Measurements from ENCODE around the gene NF1. TPM values are rescaled to one million over a fixed set of nuclear protein-coding genes. Genes with fewer than 3 reads are reported as not detected.

Gene NF1
- total and polyA plus RNA-seq, 8 donors = 45.0 to 57.7 (median 52.0) TPM

DNA sequence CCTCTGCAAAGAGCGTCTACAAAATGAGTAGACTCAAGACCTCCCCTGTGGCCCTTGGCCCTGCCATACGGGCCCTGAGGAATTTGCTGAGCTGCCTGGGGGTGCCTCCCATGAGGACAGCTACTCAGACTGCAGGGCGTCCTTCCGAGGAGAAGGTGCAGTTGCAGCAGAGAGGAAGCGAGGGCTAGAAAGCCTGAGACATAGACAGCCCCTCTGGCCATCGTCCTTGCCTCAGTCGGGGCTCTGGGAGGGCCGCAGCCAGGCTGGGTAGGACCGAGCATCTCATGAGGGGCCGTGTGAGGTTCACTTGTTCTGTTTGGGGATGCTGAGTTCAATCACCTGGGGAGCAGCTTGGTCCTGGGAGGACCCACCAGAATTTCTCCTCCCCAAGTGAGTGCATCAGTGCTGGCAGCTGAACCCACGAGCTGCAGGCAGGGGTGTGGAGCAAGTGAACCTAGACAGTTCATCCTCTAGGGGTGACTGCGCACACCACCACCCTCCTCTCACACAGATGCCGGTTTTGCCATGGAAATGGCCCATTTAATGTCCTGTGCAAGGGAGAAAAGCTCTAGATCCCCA lies 317.0 kb downstream of the NF1 start:
- TF ChIP-seq, protein P1, sequence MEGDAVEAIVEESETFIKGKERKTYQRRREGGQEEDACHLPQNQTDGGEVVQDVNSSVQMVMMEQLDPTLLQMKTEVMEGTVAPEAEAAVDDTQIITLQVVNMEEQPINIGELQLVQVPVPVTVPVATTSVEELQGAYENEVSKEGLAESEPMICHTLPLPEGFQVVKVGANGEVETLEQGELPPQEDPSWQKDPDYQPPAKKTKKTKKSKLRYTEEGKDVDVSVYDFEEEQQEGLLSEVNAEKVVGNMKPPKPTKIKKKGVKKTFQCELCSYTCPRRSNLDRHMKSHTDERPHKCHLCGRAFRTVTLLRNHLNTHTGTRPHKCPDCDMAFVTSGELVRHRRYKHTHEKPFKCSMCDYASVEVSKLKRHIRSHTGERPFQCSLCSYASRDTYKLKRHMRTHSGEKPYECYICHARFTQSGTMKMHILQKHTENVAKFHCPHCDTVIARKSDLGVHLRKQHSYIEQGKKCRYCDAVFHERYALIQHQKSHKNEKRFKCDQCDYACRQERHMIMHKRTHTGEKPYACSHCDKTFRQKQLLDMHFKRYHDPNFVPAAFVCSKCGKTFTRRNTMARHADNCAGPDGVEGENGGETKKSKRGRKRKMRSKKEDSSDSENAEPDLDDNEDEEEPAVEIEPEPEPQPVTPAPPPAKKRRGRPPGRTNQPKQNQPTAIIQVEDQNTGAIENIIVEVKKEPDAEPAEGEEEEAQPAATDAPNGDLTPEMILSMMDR (IDR thresholded peaks at IDR 0.05) = no peak
- intact Hi-C loops (cut with DNase I) = no loop called here
- H3K4me1 ChIP-seq = peaks cover 0 to 28% of the 10 kb centered on the region in 2 donors
- H3K36me3 ChIP-seq = no peaks in the 10 kb centered on the region
- DNase-seq (no peak), ATAC-seq (no peak)
- H3K9me3 ChIP-seq = no peaks in the 10 kb centered on the region
- H3K27ac ChIP-seq = no peak overlapping the region
- no peak overlapping the region for H3K4me3 ChIP-seq
- H3K27me3 ChIP-seq = no peaks in the 10 kb centered on the region

GRCh38 chr17:31412511-31412910 lies 317.7 kb downstream of the NF1 start:
- Histone ChIP-seq H3K9me3 (no peaks in the 10 kb centered on the region), H3K4me1 (peaks cover 0 to 28% of the 10 kb centered on the region in 2 donors), H3K4me3 (no peak overlapping the region), H3K27ac (no peak overlapping the region), H3K36me3 (no peaks in the 10 kb centered on the region), H3K27me3 (no peaks in the 10 kb centered on the region)
- DNase-seq (no peak), ATAC-seq (no peak)
- TF ChIP-seq, protein P1 (IDR thresholded peaks at IDR 0.05) = no peak
- intact Hi-C loops (cut with DNase I) = no loop called here

GRCh38 chr17:31413081-31413799 lies 318.5 kb downstream of the NF1 start:
- DNase-seq = no peak
- intact Hi-C loops (cut with DNase I) = no loop called here
- Histone ChIP-seq H3K27me3 (no peaks in the 10 kb centered on the region), H3K4me3 (no peak overlapping the region), H3K4me1 (peaks cover 0 to 28% of the 10 kb centered on the region in 2 donors), H3K36me3 (no peaks in the 10 kb centered on the region), H3K9me3 (no peaks in the 10 kb centered on the region), H3K27ac (no peak overlapping the region)
- ATAC-seq = no peak
- TF ChIP-seq, protein P1 (IDR thresholded peaks at IDR 0.05) = no peak

DNA sequence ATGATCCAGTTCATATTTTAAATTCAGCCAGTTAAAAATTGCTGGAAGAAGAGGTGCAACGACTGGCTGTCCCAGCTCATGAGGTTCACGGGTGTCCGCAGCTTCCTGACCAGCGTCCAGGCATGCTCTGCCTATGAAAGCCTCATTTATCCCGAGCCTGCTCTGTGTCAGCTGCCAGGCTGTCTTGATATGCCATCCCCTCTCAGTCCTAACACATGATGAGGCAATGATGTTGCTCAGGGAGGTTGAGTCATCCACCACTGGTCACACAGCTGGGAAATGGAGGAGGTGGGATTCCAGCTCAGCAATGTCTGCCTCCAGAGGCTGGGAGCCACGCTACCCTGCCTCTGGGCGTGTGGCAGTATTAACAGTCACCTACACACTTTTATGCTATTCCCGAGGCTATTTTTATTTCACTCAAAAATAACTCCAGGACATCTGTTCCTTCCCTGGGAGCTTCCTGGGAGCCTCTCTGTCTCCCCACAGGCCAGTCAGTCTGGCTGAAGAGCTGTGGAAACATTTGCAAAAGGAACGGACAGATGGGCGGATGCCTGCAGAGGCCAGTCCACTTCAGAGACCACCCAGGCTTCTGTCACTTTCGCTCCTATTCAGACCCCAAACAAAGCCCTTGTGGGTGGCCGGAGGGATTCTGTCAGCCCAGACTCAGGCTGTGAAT lies 319.2 kb downstream of the NF1 start:
- Histone ChIP-seq H3K27ac (no peak overlapping the region), H3K4me1 (peaks cover 0 to 28% of the 10 kb centered on the region in 2 donors), H3K9me3 (no peaks in the 10 kb centered on the region), H3K27me3 (no peaks in the 10 kb centered on the region), H3K36me3 (no peaks in the 10 kb centered on the region), H3K4me3 (no peak overlapping the region)
- intact Hi-C loops (cut with DNase I) = no loop called here
- TF ChIP-seq, protein P1 (IDR thresholded peaks at IDR 0.05) = no peak
- DNase-seq (no peak), ATAC-seq (no peak)

DNA sequence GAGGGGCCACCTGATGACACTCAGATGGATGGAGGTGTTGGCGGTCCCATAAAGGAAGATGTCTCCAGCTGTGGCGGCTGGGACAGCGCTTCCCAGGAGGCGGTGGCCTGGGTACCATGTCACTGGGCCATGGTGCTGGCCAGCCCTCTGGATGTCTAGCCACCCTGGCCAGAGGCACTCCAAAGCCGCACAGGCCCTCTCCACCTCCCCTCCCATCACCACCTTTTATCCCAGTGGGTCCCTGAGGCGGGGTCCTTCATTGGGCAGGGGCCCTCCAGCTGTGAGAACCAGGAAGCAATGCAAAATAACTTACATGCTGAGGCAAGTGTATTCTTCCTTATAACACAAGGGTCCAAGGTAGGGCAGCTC lies 319.8 kb downstream of the NF1 start:
- intact Hi-C loops (cut with DNase I) = no loop called here
- H3K9me3 ChIP-seq = no peaks in the 10 kb centered on the region
- TF ChIP-seq, protein P1 (IDR thresholded peaks at IDR 0.05) = no peak
- H3K27ac ChIP-seq = no peak overlapping the region
- no peak overlapping the region for H3K4me3 ChIP-seq
- H3K4me1 ChIP-seq = peaks cover 0 to 28% of the 10 kb centered on the region in 2 donors
- H3K27me3 ChIP-seq = no peaks in the 10 kb centered on the region
- no peaks in the 10 kb centered on the region for H3K36me3 ChIP-seq
- ATAC-seq (no peak), DNase-seq (no peak)
